Measurements from ENCODE around the gene IL17RA.

DNA sequence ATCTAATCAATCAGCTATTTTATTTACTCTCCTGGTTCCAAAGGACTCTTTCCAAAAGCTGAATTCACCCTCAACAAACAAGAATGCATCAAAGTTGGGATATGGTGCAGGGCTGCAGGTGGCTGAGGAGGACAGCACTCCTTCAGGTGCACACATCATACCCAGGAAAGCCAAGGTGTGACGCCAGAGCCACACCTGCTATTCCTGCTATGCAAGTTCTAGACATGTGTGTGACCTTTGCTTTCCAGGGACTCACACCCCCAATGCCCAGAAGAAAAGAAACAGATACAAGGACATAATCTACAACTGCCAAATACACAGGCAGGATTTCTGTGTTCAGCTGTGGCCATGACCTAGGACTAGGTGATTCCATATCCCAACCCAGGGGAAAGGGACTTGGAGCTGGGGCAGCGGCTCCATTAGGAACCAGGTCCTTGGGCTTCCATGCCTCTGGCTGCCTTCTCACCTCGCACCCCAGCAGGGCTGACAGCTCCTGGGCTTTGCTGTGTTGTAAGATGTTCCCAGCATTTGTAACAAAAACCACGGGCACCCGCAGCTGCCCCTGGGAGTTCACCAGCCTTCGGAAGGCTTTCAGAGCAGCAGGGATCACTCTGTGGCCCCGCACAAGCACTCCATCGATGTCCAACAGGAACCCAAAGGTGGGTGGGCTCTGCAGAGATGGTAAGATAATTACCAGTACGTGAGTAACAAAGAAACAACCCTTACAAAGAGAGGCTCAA, 64.4 kb downstream of the IL17RA start:
- TF ChIP-seq EZH2 (IDR thresholded peaks at IDR 0.05; ENCODE audit: borderline replicate concordance, insufficient read depth, low read length, poor library complexity, severe bottlenecking) = no peak
- TF ChIP-seq, protein P1, sequence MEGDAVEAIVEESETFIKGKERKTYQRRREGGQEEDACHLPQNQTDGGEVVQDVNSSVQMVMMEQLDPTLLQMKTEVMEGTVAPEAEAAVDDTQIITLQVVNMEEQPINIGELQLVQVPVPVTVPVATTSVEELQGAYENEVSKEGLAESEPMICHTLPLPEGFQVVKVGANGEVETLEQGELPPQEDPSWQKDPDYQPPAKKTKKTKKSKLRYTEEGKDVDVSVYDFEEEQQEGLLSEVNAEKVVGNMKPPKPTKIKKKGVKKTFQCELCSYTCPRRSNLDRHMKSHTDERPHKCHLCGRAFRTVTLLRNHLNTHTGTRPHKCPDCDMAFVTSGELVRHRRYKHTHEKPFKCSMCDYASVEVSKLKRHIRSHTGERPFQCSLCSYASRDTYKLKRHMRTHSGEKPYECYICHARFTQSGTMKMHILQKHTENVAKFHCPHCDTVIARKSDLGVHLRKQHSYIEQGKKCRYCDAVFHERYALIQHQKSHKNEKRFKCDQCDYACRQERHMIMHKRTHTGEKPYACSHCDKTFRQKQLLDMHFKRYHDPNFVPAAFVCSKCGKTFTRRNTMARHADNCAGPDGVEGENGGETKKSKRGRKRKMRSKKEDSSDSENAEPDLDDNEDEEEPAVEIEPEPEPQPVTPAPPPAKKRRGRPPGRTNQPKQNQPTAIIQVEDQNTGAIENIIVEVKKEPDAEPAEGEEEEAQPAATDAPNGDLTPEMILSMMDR (IDR thresholded peaks at IDR 0.05; ENCODE audit: poor library complexity, severe bottlenecking) = no peak
- TF ChIP-seq REST (IDR thresholded peaks at IDR 0.05; ENCODE audit: borderline replicate concordance) = no peak
- no peak for TF ChIP-seq SMC3 (conservative IDR thresholded peaks at IDR 0.05; ENCODE audit: poor library complexity)
